HG02588 (cell line): Measurements from ENCODE around the gene ADCY5.

ENCODE experiments used
- ATAC-seq: cut with Tn5 transposase; IDR thresholded peaks from one replicate; pipeline ENCODE4 v1.9.1; 2021; ENCODE audit warnings: mild to moderate bottlenecking, moderate library complexity; ENCODE audit not compliant: unreplicated experiment

Gene ADCY5

DNA sequence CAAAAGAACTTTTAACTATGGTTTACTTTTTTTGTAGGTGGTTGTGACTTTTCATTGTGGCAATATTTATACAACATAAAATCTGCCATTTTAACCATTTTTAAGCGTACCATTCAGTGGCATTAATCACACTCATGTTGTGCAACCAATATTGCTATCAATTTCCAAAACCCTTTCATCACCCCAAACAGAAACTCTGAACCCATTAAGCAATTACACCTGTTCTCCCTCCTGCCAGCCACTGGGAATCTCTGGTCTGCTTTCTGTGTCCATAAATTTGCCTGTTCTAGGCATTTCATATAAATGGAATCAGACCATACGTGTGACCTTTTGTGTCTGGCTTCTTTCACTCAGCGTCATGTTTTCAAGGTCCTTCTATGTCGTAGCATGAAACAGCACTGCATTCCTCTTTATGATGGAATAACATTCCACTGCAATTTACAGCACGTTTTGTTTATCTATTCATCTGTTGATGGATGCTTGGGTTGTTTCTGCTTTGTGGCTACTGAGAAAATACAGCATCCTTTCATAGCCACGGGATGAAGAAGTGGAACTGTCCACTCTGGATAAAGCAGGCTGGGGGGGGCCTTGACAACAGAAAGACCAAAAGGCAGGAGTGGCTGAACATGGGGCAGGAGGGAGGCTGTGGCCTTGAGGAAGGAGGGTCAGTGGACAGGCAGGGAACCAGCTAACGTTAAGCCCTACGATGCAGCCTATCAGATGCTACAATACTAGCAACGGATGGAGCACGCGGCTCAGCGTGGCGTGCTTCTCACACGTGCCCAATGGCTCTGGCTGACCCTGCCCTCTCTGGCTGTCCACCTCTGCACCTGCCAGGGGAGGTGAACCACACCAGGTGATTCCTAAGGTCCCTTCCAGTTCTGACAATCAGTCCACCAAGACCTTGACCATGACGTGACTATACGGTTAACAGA is 136.3 kb downstream of the ADCY5 start:
- ATAC-seq: no peak

DNA sequence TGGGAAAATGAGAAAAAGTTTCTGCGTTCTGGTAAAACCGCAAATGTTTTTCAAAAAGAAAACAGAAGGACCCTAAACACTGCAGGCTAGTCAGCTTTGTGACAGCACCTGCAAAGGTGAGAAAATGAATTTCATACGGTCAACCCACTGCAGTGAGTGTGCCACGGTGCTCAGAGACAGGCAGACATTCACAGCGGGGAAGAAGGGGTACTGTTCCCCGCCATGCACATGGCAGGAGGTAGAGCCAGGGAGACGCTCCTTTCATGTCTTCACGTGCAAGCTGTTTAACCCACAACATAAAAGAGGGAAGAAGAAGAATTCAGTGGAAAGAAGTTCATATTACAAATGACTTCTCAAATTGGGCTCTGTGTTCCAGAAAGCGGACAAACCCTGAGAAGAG is 137.7 kb downstream of the ADCY5 start:
- ATAC-seq: no peak

DNA sequence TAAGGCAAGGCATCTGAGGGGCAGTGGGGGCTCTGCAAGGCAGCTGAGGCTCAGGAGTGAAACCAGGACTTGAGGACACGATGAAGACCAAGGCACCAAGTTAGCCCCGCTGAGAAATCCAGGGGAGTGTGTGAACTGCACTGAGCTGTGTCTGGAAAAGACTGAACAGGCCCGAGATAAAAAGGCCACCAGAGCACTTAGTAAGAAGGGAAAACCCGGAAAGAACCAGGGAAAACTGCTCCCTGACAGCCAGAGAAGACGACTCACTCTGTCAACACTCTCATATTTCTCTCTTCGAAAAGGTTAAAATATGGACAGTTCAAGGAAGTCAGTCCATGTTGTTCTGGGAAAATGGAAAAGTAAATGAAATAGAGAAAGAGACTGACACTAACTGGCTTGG is 138.1 kb downstream of the ADCY5 start:
- no peak for ATAC-seq

DNA sequence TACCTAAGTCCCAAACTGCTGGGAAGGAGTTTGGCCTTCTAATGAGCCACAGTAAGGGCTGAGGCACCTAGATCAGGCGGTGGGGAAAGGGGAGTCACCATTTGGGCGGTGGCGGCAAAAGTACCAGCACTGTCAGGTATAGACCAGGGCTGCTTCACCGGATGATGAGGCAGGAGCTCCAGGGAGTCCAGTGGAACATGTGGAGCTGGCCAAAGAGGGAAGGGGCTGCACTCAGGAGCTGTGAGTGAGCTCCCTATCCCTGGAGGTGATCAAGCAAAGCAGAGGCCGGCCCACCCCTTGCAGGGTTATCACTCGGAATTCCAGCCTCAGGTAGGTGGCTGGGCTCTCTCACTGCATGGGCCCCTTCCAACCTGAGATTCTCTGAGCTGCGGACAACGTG is 138.7 kb downstream of the ADCY5 start:
- ATAC-seq: no peak

DNA sequence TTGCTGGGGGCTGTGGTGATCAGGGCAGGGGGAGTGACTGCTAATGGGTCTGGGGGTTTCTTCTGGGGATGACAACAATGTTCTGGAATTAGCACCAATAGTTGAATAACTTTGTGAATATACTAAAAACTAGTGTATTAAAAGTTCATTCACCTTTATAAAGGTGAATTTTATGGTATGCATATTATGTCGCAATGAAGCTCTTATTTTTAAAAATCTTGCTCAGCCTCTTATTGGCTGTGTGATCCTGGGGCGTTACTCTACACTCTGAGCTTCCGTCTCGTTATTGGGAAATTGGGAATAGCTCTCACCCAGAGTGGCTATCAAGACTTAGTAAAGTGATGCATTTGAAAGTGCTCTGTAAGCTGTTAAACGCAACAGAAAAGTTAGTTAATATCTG is 141.8 kb downstream of the ADCY5 start:
- no peak for ATAC-seq

DNA sequence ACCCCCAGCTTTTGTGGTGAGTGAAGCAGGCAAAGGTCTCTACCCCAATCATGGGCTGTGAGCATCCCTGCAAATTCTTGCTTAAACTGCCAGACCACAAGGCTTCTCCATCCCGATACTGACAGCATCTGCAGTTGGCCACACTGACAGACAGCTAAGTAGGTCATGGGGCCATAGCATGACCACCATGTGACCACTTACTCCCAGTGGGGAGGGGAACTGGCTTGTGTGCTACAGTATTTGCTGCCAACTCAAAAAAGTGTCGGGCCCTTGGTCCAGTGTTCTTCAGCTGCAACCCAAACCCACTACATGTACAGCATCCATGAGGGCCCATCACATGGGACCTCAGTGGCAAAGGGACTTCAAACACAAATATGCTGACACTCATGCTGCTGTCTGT is 143.7 kb downstream of the ADCY5 start:
- ATAC-seq: no peak

DNA sequence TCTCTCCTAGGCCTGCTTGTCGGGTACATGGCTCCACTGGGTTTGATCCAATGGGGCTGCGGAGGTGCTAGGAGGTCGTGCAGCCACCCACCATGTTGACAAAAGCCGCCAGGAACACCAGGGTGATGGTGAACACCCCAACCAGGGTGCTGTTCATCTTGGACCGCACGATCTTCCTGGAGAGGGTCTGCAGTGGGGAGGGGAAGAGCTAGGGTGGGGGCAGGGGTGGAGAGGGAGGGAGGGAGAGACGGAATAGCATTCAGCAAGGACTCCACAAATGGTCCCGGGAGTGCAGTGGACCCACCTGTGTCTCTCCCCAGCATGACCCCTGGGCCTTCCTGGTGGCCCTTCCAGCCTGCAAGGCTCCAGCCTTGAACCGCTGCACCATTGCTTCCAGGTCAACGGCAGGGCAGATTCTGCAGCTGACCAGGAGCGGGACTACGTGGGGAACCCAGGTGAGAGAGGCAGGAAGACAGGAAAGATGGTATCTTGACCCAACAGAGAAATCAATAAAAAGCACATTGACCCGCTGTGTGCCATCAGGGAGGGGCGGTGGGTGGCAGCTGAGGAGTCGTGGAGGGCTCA is 144.8 kb downstream of the ADCY5 start:
- ATAC-seq: no peak

DNA sequence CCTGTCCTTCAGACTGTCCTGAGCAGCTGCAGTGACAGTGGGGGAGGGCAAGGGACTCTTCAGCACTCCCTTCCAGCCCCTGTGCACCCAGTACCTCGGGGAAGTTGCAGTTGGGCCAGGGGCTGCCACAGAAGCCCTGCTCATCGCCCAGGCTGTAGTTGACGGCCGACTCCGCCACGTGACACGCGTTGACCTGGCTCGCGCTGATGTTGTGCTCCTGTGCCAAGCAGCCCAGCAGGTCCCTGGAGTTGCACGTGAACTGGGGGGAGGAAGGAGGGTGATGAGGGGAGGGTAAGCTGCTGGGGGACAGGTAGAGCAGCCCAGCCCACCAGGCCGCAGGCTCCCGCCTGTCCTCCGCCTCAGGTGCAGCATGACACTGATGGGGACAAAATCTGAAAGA is 145.9 kb downstream of the ADCY5 start:
- ATAC-seq: no peak

DNA sequence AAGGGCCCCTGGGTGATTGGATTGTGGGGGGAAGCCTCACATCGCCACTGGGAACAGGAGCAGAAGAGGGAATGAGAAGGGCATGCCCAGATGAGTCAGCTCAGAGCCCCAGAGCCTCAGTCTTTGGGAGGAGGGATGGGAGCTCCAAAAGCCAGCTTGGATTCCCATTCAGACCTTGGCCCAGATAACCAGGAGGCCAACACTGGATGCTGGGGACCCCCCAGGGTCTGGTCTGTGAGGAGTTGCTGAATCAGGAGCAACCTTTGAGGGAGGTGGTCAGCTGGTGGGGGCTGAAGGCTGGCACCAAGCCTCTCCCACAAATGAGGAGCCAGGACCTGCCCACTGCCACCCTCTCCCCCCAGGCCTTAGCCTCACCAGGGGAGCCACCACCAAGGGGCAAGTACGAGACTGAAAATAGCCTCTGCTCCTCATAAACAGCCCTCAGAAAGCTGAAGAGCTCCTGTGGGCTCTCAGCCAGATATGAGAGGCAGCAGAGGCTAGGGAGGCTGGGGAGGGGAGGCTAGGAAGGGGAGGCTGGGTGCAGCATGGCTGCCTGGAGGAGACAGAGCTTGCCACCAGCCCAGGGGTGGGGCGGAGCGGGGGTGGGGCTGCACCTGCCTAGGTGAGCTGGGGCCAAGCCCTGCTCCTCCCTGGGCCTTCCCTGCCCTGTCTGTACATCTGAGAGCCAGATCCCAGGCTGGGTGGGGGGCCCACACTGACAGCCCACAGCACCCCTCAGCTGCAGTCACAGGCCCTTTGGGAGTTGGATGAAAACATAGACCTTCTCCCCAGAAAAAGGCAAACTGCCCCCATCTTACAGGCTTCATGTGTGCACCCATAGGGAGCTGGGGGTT is 147.3 kb downstream of the ADCY5 start:
- no peak for ATAC-seq

DNA sequence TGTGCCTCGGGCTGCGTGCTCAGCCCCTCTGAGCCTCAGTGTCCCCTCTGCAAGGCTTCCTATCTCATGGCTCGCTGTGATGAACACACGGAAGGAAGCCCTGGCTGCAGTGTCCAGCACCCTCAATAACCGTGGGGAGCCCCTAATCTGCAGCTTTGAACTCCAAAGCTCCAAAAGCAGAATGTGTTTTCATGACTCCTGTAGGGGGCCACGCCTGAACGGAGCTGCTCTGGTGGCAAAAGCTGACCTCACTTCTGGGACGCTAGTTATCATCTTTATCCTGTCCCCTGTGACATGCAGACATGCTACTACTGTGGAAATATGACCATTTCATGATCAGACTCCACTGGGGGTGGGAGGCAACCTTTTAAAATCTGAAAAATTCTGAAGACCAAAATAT is 148.3 kb downstream of the ADCY5 start:
- ATAC-seq: no peak

DNA sequence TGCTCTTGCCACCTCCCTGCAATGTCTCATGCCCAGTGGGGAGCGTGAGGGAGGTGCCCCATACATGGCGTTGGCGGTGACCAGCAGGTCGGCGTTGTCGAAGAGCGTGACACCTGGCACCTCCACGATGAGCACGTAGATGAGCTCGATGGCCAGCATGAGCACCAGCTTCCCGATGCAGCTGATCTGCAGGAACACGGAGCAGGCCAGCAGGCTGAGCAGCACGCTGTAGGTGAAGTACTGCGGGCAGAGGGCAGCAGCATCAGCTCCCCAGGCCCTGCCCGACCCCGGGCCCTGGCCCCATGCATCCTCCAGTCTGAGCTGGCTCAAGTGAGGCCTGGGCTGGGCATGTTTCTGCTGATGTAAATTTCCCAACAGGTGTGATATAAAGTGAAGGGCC is 148.8 kb downstream of the ADCY5 start:
- ATAC-seq: no peak

DNA sequence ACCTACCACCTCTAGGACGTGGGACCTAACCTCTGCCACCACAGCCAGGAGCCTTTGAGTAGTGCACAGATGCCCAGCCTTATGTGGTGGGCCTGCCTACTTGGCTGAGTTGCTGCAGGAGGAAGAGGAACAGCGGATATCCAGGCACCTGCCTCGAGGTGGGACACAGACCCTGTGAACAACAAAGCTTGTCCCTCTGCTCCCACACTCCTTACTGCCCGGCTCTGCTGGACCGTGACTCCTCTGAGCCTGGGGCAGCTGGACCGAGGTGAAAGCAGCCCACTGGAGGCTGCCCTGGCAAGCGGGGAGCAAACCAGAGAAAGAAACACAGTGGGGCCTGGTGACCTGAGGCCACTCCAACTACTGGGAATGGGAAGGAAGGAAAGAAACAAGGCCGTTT is 149.3 kb downstream of the ADCY5 start:
- ATAC-seq: no peak

DNA sequence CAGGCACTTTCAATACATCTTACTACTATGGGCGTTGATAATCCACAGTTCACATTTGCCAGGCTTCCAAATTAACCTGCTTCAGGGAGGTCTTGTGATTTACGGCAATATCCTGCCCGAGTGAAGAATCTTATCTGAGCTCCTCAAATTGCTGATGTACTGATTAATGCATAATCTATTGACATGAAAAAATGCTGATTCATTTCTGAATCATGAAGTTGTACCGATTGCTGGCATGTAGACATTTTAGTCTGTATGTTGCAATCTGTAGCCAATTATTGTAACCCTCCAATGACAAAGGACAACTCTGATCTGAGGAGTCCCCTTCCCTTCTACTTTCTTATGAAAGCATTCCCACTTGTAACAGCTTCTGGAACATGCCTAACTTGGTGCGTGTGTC is 150.0 kb downstream of the ADCY5 start:
- ATAC-seq: no peak

DNA sequence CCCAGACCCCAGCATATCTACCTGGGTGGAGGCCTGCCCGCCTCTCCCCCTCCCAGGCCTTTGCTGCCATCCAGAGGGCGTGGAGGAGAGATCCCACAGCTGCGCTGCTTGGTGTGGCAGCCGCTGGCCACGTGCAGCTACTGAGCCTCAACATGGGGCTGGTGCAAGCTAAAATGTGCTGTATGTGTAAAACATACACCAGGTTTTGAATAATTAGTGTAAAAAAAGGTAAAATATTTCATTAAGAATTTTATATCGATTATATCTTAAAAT is 151.3 kb downstream of the ADCY5 start:
- ATAC-seq: no peak

DNA sequence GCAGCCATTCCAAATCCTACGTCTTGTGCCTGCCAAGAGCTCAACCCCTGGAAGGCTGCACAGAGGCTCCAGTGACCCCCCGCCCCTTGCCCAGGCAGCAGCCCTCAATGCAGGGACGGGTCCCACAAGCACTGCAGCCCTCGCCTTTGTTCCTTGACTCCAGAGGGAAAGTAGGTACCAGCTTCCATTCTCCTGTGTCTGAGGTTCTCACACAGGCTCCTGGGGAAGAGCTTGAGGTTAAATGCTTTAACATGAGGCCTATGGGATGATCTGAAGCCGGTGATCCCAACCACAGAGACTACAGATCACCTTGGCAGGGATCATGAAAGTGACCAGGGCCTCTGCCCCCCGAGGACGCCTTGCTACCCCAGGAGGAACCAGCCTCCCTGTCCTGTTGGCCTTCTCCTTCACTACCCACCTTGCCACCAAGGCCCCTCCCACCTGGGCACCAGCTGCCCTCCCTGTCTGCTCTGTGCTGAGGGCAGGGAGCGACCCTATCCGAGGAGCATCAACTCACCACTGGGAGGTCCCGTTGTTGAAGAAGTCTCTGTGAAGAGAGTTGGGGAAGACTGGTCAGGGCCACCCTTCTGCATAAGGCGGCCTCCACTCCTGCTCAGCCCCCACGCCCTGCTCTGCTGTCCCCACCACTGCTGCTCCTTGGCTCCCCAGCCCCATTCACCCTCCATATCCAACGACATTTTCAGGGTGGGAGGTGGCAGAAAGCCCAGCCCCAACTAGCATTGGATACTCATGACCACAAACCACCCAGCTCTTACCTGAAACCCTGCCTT is 151.9 kb downstream of the ADCY5 start:
- no peak for ATAC-seq

DNA sequence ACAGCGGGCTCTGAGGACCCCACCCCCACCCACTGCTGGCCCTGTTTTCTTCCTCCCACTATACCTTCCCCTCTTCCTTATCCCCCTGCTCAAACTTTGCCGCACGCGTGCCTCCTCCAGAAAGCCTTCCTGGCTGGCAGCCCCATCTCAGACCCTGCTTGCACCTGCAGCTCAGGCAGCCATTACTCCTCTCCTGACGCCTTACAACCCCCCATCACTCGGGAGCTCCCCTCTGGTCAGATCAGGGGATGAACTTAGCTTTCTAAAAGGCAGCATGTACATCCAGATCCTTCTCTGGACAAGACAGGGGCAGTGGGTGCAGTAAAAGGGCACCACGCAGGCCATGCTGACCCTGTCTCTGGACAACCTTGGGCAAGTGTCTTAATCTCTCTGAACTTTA is 152.6 kb downstream of the ADCY5 start:
- ATAC-seq: no peak

DNA sequence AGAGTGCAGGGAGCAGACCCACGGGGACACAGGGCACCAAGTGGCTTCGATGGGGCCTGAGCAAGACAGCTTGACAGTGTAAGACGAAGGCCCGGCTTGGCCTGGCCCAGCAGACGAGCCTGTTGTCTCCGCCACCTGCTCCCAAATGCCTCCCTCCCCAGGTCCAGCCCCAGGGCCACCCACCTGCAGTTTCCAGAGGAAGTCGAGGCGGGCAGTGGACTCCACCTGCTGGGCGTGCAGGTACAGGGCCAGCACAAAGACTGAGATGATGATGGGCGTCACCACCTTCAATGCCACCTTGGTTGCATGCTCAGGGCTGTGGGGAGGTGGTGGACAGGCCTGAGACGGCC is 153.0 kb downstream of the ADCY5 start:
- no peak for ATAC-seq

DNA sequence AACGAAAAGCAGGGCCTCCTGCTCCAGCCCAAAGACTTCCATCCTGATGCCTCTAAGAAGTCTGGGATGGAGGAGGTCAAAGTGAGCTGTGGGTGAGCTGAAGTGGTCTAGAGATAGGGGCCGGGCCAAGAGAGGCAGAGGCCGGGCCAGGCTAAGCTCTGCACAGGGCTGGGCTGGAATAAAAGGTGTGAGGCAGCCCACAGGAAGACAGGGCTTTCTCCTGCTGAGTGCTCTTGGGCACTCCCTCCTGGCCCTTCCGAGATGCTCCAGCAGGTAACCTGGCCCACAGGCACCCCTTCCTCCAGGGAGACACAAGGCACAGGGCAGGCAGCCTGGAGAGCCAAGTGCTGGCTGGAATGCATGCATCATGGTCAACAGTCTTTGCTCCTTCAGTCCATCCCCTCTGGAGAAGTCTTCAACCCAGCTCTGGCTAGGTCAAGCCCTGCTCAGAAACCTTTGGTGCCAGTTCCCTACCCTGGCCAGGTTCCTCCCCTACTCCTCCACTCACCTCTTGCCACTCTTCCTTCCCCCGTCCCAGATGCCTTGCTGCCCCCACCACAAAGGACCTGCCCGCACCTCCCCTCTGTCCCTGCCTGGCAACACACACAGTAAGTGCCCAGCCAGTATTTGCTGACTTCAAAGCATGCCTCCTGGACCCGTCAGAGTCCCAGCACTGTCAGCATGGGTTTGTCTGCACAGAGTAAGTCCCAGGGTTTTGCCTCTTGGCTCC is 153.6 kb downstream of the ADCY5 start:
- no peak for ATAC-seq

DNA sequence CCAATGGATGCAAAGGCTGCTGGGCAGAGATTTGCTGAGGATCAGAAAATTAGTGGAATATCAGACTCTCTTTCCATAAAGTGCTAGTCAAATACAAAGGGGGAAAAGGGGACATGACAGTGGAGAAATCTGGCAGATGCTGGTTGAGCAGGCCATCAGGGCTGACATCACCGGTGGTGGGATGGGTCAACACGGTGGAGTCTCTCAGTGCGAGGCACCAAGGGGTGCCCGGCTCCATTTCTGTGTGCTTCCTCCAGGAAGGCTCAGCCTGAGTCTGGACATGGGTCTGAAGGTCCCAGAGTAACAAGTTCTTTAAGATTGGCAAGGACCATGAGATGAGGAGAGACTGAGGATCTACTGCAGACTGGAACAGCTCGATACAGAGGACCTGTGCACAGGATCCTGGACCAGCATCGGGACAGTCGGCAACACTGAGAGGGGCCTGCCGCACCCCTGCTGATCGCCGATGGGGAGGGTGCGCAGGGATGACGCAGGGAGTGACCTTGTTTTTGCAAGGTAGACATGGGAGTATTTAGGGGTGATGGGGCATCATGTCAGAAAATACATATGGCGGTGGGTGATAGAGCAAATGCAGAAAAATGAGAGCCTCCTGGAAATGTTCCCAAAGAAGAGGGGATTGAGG is 154.5 kb downstream of the ADCY5 start:
- ATAC-seq: no peak
